HL-60 (cell line): Measurements from ENCODE around the gene TUBG2.

Experiments used
- CTCF ChIP-seq: IDR thresholded peaks from one replicate; pipeline ENCODE4 v1.5.1; 2011; ENCODE audit warnings: low read length, control low read depth, inconsistent platforms; ENCODE audit not compliant: insufficient read depth
- GABPA ChIP-seq: IDR thresholded peaks from 2 replicates; pipeline ENCODE4 v1.6.1; 2012; ENCODE audit warnings: low read depth
- POLR2AphosphoS5 ChIP-seq: IDR thresholded peaks from 2 replicates; pipeline ENCODE4 v1.6.1; 2012; ENCODE audit warnings: low read depth
- REST ChIP-seq: IDR thresholded peaks from 2 replicates; pipeline ENCODE4 v1.6.1; 2012; ENCODE audit warnings: low read depth; ENCODE audit not compliant: insufficient replicate concordance

- TF ChIP-seq CTCF: no peak
- TF ChIP-seq POLR2AphosphoS5: no peak
- no peak for TF ChIP-seq REST
- no peak for TF ChIP-seq GABPA
Observed at GRCh38 chr17:42667088-42667951, 8.2 kb downstream of the TUBG2 start.
